HG03469 (cell line): ENCODE results near the gene ATP6V0A4.
"Not testable (repeated sequence)": the region's sequence is repeated elsewhere in the genome, so short reads cannot be mapped to it uniquely, and the experiment has no call there.

ENCODE experiments used
- ATAC-seq: cut with Tn5 transposase; IDR thresholded peaks from one replicate; pipeline ENCODE4 v1.9.1; 2021; ENCODE audit warnings: mild to moderate bottlenecking, moderate library complexity, moderate number of reproducible peaks; ENCODE audit not compliant: unreplicated experiment

The ATP6V0A4 gene

DNA sequence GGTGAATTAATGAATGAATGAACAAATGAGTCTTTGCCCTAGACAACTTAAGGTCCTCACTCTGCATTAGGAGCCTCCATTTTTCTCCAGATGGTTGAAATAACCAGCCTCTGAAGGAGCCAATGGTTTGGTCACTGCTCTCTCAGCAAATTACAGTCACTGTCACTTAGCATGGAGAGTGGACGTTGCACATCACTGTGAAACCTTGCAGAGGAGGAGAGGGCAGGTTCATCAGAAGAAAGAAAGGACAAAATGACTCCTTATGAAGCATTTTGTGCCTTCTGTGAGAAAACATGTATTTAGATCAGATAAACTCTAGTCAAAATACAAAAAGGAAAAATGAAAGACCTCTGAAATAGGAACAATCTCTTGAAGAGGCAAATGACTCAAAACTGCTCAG, 6.6 kb upstream of the ATP6V0A4 start:
- no peak for ATAC-seq

DNA sequence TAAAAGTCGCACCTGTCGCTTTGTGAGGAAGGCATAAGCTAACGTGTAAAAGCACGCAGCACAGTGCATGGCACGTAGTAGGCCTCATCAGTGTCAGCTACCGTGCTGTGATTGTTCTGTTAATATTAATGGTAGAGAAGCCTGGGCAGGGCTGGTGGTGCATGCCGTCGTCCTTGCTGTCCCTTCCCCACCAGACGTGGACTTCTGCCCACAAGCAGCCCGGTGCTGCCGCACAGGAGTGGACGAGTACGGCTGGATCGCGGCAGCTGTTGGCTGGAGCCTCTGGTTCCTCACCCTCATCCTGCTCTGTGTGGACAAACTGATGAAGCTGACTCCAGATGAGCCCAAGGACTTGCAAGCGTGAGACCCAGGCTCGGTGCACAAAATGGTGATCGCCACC, 4.7 kb upstream of the ATP6V0A4 start:
- ATAC-seq, result no peak

DNA sequence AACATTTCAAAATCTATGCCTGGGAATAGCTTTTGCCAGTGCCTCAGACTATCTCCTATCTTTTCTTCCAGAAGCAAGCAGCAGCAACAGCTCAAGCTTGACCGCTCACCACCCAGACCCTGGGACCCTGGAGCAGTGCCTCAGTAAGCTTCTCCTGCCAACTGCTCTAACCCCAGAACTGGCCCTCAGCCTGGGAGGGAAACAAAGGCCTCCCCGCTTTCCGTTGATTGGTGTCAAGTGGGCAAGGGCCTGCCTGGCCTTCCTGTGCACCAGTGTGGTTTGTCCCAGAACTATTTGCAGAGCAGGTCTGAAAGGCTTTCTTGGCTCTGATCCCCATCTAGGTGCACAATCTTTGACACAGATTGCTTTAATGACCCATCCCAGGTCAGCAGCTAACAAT, 3.3 kb upstream of the ATP6V0A4 start:
- ATAC-seq, result no peak

DNA sequence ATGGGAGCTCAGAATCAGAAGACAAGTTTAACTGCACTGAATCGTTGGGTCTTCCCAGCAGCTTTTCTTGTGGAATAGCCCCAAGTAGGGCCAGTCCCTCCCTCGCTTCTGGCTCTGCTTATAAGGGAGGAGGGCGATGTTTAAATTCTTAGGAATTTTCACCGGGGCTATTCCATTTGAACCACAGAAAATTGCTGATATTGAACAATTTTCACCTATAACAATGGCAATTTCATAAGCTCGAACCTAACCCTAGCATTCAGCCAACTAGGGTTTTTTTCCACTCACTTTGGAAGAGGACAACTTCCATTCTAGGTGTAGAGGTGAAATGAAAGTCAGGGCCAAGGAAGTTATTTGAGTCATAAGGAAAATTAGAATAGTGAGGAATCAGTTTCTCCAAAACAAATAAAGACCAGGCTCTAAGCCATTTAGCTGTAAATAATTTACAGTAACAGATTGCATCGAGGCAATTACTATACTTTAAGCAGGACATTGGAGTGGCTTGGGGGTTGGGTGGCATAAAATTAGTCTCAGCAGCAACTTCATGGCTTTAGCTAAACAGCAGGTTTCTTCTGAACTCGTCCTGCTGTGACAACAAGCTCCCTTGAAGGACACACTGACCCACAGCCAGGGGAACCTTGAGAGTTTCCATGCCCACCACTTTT, 1.5 kb upstream of the ATP6V0A4 start:
- ATAC-seq, result no peak

DNA sequence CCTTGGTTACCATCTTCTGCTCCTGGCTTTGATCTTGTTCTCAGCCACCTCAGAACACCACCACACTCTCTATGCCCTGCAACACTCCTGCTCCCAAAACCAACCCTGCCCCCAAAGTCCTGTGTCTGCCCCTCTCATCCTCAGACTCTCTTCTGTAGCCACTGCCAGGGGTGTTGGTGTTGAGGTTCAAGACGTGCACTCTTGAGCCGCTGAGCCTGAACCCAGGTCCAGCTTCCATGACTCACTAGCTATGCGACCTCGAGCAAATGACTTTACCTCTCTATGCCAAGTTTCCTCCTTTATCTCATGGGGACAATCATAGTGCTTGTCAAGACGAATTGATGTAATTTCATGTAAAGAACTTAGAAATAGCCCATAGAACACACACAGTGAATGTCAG, 840 bp upstream of the ATP6V0A4 start:
- ATAC-seq, result no peak

DNA sequence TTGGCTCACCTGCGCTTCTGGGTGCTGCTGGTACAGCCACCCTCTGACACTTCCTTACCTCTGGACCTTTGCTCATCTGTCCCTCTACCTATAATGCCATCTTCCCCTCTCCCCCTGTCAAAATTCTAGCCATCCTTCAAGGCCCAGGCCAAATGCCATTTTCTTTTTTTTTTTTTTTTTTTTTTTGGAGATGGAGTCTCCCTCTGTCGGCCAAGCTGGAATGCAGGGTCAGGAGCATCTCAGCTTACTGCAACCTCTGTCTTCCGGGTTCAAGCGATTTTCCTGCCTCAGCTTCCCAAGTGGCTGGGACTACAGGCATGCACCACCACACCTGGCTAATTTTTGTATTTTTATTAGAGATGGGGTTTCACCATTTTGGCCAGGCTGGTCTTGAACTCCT, 950 bp downstream of the ATP6V0A4 start:
- not testable (repeated sequence) for ATAC-seq

DNA sequence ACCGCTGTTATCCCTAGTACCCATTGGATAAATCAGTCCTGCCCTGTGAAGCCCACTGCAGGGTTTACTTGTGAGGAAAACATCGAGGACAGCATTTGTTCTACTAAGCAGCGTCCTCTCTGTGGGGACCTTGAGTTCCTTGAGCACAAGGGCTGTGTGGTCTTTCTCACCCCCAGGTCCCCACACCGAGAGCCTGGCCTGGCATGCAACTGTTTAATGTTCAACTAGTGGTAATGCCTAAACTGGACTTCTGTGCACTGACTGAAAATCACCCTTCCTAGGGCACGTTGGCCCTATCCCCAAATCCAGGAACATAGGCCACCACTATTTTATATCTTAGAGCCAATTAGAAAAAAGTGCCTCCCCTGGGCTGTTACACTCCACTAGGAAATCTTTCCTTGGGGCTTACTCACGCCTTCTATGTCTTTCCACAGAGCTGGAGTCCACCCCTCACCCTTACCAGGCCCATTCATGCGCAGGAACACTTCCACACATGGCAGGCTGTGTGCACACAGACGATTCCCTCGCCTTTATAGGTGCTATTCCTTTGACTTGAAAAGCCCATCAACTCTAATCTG, 1.9 kb downstream of the ATP6V0A4 start:
- no peak for ATAC-seq

DNA sequence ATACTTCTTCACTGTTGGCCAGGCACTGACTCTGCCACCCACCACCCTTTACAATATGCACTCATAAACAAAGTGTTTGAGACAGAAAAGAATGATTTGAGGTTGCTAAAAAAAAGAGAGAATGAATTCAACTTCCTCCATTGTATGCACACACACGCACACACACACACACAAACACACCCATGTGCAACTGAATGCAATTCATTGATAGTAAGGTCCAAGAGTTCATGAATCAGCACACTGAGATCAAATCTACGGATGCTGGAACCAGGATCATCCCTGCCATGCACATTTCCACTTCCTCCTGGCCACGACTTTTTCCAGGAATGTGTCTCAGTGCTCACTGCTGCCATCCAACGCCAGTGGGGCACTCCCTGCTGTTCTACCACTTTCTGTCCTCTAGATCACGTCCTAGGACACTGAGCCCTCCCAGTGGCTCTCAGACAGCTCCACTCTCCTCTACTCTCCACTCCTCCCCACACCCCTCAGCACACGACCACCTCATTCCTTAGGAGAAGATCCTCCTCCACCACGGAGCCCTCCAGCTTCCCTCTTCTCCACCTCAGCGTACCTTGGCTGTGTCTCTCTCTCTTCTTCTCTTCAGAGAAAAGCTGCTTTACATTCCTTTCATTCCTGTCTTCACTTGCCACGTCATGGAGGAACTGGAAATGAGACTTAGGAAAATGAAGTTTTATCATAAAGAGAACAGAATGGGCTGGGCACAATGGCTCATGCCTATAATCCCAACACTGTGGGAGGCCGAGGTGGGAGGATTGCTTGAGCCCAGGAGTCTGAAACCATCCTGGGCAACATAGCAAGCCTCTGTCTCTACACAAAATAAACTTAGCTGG, 12.2 kb downstream of the ATP6V0A4 start:
- ATAC-seq, result no peak

DNA sequence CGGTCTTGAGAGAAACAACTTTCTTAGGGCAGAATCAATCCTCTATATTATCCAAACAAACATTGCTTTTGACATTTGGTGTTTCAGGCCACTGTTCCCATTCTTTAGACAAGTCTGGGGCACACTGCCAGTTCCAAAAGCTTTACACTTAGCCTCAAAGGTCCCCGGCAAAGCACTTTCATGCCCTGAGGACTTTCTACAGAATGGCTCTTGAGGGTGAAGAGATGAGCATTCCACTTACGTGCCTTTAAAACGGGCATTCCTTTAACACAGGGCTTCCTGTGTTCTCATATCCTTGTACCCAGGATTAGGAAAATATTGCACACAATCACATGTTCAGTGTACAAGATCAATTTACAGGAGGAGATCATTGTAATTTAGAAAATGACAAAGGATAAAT, 13.3 kb downstream of the ATP6V0A4 start:
- ATAC-seq, result no peak

DNA sequence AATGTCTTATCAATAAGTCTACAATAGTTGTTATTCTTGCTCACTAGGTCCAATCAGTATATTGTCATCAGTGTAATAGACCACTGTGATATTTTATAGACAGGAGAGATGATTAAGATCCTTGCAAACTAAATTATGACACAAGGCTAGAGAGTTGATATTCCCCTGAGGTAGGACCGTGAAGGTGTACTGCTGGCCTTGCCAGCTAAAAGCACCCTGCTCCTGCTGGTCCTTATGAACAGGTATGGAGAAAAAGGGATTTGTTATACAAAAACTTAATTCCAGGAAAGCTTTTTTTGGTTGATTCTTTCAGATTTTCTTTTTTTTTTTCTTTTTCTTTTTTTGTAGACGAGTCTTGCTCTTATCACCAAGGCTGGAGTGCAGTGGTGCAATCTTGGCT, 17.0 kb downstream of the ATP6V0A4 start:
- no peak for ATAC-seq

DNA sequence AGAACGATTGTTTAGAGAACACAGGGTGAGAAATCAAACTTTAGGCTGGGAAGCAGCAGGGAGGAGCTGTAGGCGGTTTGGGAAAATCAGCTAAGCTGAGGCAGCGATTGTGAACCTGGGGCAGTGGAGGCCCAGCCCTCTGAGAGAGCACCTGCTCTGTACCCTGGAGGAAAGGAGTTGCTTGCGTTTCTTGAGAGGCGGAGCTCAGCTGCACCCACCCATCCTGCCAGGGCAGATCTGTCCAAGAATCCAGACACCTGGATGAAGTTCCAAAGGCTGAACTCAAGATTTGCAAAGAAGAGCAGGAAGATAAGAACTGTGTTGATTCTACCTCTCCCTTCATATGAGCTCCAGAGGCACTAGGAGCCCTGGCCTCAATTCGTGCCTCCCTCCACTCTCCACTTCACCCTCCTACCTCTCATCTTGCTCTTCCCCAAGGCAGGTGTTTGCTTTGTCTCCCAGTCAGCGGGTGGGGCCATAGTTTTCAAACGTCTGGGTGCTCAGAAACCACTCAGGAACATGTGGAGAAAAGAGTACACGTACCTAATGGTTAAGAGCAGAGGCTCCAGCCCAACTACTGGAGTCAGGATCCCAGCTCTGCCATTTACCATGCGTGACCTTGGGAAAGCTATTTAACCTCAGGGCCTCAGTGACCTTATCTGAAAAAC, 21.7 kb downstream of the ATP6V0A4 start:
- ATAC-seq, result no peak

DNA sequence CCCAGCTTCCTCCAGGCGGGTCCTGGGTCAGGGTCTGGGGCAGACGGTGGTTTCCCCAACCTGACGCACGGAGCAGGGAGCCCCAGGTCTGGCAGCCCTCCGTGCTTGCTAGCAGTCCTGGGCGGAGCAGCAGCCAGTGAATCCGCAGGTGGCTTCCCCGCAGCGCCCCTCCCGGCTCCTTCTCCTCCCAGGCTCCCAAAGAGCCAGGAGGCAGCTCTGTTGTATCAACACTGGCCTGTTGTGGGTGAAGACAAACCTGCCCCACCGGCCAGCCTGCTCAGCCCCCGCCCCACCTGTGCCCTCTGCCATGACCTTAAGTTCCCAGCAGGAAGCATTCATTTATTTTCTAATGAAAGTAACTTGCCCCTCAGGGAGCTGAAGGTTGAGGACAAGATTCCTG, 24.2 kb downstream of the ATP6V0A4 start:
- ATAC-seq, result no peak

DNA sequence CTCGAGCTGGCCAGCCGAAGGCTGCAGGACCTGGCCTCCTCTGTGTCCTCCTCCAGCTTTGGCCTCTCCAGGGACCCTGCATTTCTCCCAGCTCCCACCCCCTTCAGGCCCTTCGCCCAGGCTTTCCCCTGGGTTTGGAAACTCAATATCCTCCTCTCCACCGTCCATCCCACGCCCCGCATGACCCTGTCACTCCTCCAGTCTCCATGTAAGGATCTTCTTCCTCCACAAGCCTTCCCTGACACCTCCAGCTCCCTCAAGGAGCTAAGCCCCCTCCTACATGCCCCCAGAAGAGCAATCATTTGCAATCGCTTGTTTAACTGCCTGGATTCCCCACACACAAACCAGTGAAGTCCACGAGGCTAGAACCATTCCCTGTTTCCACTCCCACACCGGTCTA, 24.8 kb downstream of the ATP6V0A4 start:
- ATAC-seq, result no peak

DNA sequence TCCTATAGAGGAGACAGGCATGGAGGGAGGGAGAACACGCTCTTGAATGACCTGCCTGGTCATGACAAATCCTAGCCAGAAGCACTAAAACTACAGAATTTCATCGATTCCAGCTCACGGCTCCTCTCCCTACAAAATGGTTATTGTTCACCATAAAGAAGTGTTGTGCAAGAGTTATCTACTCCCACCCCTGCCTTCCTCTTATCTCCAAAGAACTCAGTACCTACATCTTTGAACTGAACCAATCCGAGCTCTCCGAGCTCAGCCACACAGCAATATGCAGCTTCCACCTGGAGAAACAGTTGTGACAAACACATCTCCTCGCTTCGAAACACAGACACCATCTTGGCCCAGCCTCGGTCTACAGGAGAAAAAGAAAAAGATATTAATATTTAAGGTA, 27.1 kb downstream of the ATP6V0A4 start:
- no peak for ATAC-seq

DNA sequence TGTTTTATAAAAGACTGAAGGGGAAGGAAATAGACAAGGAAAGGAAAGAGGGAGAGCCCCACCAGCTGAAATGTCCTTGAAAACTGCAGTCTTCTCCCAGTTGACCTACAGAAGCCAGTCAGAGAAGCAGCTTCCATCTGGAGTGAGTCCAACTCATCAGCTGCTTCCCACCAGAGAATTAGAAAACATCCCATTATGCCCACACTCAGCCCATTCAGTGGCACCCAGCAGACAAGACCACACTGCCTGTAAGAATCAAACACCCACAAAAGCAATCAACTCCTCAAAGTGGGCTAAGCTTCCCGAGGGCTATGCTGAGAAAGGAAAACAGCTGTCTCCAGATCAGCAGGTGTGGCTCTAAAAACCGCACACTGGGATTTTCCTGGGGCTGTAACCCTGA, 29.8 kb downstream of the ATP6V0A4 start:
- ATAC-seq, result no peak

DNA sequence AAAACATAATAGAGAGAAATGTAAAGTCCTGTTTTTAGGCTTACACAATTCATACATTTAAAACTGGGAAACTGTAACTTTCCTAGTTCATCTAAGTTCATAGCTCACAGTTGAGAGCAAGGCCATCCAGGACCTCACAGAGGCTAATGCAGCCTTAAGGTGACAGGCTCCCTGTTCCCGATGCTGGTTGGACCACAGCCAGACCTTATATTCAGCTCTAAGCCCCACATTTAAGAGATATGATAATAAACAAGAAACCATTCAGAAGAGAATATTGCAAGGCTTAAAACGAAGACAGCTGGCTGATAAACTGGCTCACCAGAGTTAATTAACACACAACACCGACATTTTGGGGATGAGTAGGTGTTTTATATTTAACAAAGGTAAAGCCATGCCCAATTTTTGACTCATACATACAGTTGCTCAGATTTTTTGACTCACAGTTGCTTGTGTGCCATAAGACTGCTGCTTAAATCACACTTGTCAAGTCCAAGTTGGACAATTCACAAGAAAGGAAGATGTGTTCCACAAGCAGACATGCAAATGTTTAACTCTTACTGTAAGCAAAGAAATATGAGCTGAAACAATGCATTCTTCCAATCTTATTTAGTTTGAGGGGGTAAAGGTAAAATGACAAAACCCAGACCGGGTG, 41.3 kb downstream of the ATP6V0A4 start:
- no peak for ATAC-seq

DNA sequence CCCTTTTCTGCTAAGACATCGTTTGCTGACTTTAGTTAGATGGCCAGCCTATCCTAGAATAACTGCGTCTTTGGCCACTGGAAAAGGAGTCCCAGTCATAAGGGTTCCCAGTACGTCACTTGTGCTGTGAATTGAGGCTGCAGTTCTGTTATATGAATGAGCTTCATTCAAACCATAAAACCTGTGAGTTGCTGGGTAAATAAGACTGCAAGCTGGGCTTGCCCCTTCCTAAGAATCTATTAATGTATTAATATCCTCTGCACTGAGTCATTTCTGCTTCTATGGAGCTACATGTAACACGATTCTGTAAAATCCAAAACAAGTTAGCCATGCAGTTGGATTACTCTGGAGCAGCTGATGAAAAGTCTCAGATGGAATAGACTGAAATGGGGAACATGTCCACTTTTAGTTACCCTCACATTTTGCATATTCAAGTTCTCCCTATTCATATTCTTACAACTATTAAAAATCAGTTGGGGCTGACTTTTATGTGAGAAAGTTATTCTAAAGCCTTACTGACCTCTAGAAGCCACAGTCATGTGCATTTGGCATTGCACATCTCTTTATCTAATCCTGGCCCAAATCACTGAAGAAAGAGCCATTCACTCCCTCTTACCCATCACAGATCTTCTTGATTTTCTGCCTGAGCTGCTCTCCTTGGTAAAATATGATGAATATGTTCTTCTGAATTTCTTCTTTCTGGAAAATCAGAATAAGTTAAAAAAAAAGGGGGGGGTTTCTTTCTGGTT, 42.0 kb downstream of the ATP6V0A4 start:
- ATAC-seq, result no peak

DNA sequence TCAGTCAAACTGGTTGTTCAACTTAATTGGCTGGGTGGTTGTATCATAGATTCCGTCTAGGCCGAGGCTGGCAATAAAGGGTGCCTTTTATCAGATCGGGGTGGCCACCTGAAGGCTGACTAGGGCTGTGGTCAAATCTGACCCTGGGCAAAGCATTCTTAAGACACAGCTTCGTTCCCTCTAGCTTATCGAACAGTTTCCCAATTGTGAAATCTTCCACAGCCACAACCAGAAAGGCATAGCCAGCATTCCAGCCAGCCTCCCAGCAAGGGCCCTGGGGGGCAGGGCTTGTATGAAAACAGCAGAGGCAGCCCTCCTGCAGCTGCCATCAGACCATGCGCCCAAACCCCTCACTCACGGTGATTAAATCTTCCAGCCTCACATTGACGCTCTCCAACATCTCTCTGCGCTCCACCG, 42.7 kb downstream of the ATP6V0A4 start:
- no peak for ATAC-seq

DNA sequence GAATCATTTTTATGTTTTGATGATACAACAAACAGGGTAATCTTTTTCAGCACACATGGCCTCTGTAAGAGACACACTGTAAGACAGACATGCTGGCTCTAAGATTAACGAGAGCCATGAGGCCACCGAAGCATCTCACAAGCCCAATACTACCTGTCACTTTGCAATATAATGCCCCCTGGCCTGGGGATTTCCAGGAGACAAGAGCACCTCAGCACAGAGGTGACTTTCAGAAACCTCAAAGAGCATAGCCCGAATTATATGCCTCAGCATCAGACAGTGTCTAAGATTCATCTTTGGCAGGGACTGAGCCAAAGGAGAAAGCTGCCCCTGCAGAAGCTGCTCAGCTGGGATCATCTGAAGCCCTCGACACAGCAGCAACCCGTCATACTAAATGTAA, 44.4 kb downstream of the ATP6V0A4 start:
- ATAC-seq, result no peak

DNA sequence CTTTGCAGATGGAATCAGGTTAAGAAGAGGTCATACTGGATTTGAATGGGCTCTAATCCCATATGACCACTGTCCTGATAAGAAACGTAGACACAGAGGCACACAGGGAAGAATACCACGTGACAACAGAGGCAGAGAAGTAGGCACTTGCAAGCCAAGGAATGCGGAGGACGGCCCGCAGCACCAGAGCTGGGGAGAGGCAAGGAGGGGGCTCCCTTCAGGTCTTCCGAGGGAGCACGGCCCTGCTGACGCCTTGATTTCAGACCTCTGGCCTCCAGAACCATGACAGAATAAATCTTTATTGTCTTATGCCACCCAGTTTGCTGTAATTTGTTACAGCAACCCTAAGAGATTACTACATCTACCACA, 44.9 kb downstream of the ATP6V0A4 start:
- no peak for ATAC-seq
